IMR-90 (cell line): ENCODE data around the gene XDH. TPM values are rescaled to one million over a fixed set of nuclear protein-coding genes. Genes with fewer than 3 reads are reported as not detected.
A peak's percentile ranks its signal among the peaks of the same experiment; 100 is the strongest.

Experiments
- ATAC-seq: fragments of 200-7000 bp; cut with Tn5 transposase; 2 replicates; pipeline ENCODE4 v1.9.1; 2020; ENCODE audit warnings: low read depth, mild to moderate bottlenecking, moderate library complexity
- BruUV-seq: library from RNA; stranded (reverse); fragments of 400-500 nt; replicated peaks from 2 replicates; lab custom pipeline; 2021; lab: Mats Ljungman, UMichigan
- CTCF ChIA-PET: fragments of 300-600 bp; formaldehyde crosslinking; extraction: SDS; loops from one replicate; lab custom pipeline; 2021; ENCODE audit warnings: antibody characterized with exemption; lab: Yijun Ruan, JAX
- POLR2A ChIA-PET: fragments of 300-600 bp; sonication (Branson Sonifier 250); formaldehyde crosslinking; loops from one replicate; lab custom pipeline; 2022; ENCODE audit warnings: antibody characterized with exemption; ENCODE audit not compliant: unreplicated experiment; lab: Charles Lee
- DNase-seq: peaks from one replicate; pipeline ENCODE4 v3.0.0; 2013
- H2AFZ ChIP-seq: replicated peaks from 2 replicates; pipeline ENCODE3; 2013; ENCODE audit warnings: low read length, mild to moderate bottlenecking; ENCODE audit not compliant: poor library complexity
- H2AK5ac ChIP-seq: 2 replicates; pipeline ENCODE4 v1.6.1; 2013; ENCODE audit warnings: low read depth, low read length, inconsistent platforms
- H2AK9ac ChIP-seq: replicated peaks from 2 replicates; pipeline ENCODE3; 2013; ENCODE audit warnings: mild to moderate bottlenecking, low read depth, low read length, moderate library complexity; ENCODE audit not compliant: poor library complexity
- H2BK120ac ChIP-seq: 2 replicates; pipeline ENCODE4 v1.6.1; 2013; ENCODE audit warnings: low read depth, low read length, inconsistent platforms
- H2BK15ac ChIP-seq: 3 replicates; pipeline ENCODE4 v1.6.1; 2013; ENCODE audit warnings: low read depth, low read length, inconsistent platforms
- H2BK20ac ChIP-seq: 2 replicates; pipeline ENCODE4 v1.6.1; 2013; ENCODE audit warnings: low read depth, mild to moderate bottlenecking, inconsistent platforms, low read length, moderate library complexity
- H2BK5ac ChIP-seq: 2 replicates; pipeline ENCODE4 v1.6.1; 2013; ENCODE audit warnings: mild to moderate bottlenecking, low read depth, low read length, inconsistent platforms; ENCODE audit not compliant: poor library complexity, severe bottlenecking
- H3K14ac ChIP-seq: replicated peaks from 2 replicates; pipeline ENCODE4 v1.6.1; 2013; ENCODE audit warnings: low read depth, low read length, inconsistent platforms
- H3K18ac ChIP-seq: 2 replicates; pipeline ENCODE4 v1.6.1; 2013; ENCODE audit warnings: low read depth, low read length, control low read depth
- H3K23ac ChIP-seq: 2 replicates; pipeline ENCODE4 v1.6.1; 2013; ENCODE audit warnings: low read depth, low read length, inconsistent platforms
- H3K27ac ChIP-seq: 2 replicates; pipeline ENCODE4 v1.5.1; 2013; ENCODE audit warnings: mild to moderate bottlenecking, control low read depth, low read length; ENCODE audit not compliant: insufficient read depth
- H3K27me3 ChIP-seq: 2 replicates; pipeline ENCODE4 v1.6.1; 2013; ENCODE audit warnings: low read length; ENCODE audit not compliant: control insufficient read depth, insufficient read depth
- H3K36me3 ChIP-seq: 2 replicates; pipeline ENCODE4 v1.6.1; 2013; ENCODE audit warnings: low read length, mixed read lengths; ENCODE audit not compliant: control insufficient read depth, insufficient read depth
- H3K4ac ChIP-seq: 2 replicates; pipeline ENCODE4 v1.6.1; 2013; ENCODE audit warnings: low read depth, low read length, inconsistent platforms
- H3K4me1 ChIP-seq: 2 replicates; pipeline ENCODE4 v1.6.1; 2013; ENCODE audit warnings: low read length, mixed read lengths; ENCODE audit not compliant: control insufficient read depth, insufficient read depth
- H3K4me2 ChIP-seq: 2 replicates; pipeline ENCODE4 v1.6.1; 2013; ENCODE audit warnings: low read depth, mild to moderate bottlenecking, control low read depth, low read length, moderate library complexity
- H3K4me3 ChIP-seq: 2 replicates; pipeline ENCODE4 v1.5.1; 2013; ENCODE audit warnings: low read depth, mild to moderate bottlenecking, control low read depth, low read length, moderate library complexity; ENCODE audit not compliant: insufficient read depth
- H3K56ac ChIP-seq: 2 replicates; pipeline ENCODE4 v1.6.1; 2013; ENCODE audit warnings: low read length, inconsistent platforms; ENCODE audit not compliant: insufficient read depth; ENCODE audit errors: extremely low read depth
- H3K79me1 ChIP-seq, 2 experiments: 2 replicates each; pipeline ENCODE4 v1.6.1; 2013; ENCODE audit warnings: low read length in 2 of 2, inconsistent platforms in 1 of 2, low read depth in 1 of 2
- H3K9ac ChIP-seq: 2 replicates; pipeline ENCODE4 v1.6.1; 2013; ENCODE audit warnings: low read depth, low read length, control low read depth
- H3K9me1 ChIP-seq: 2 replicates; pipeline ENCODE4 v1.6.1; 2013; ENCODE audit warnings: low read length, inconsistent platforms; ENCODE audit not compliant: insufficient read depth
- H3K9me3 ChIP-seq: 2 replicates; pipeline ENCODE4 v1.6.1; 2013; ENCODE audit warnings: low read length; ENCODE audit not compliant: control insufficient read depth, insufficient read depth
- H4K20me1 ChIP-seq: 2 replicates; pipeline ENCODE4 v1.6.1; 2013; ENCODE audit warnings: low read length, inconsistent platforms; ENCODE audit not compliant: insufficient read depth
- H4K5ac ChIP-seq: 2 replicates; pipeline ENCODE4 v1.6.1; 2013; ENCODE audit warnings: mild to moderate bottlenecking, low read depth, low read length, control low read depth
- H4K8ac ChIP-seq, 2 experiments: 2 replicates each; pipeline ENCODE4 v1.6.1; 2013; ENCODE audit warnings: low read depth in 2 of 2, low read length in 2 of 2, control low read depth in 1 of 2, inconsistent platforms in 1 of 2
- H4K91ac ChIP-seq: 2 replicates; pipeline ENCODE4 v1.6.1; 2013; ENCODE audit warnings: low read depth, low read length, inconsistent platforms; ENCODE audit not compliant: insufficient read depth
- CEBPB ChIP-seq: IDR thresholded peaks from 2 replicates; pipeline ENCODE4 v1.6.1; 2012; ENCODE audit warnings: low read depth, low read length, improper control_type of control experiment
- CTCF ChIP-seq: conservative IDR thresholded peaks from 2 replicates; pipeline ENCODE4 v1.5.1; 2012; ENCODE audit warnings: mild to moderate bottlenecking, low read depth, low read length, improper control_type of control experiment
- MAZ ChIP-seq: IDR thresholded peaks from 2 replicates; pipeline ENCODE4 v1.6.1; 2012; ENCODE audit warnings: low read depth, mild to moderate bottlenecking, low read length, improper control_type of control experiment, moderate library complexity, borderline replicate concordance
- RFX5 ChIP-seq: IDR thresholded peaks from 2 replicates; pipeline ENCODE4 v1.8.0; 2012; ENCODE audit warnings: low read depth, mild to moderate bottlenecking, low read length, moderate library complexity
- WGBS, 2 experiments: methylation state at CpG; one replicate each; pipeline versions ENCODE4 v1.1.5 to v1.1.7; 2013; ENCODE audit warnings: missing lambda C conversion rate in 2 of 2; ENCODE audit not compliant: insufficient read length in 1 of 2; ENCODE audit errors: extremely low coverage in 2 of 2; 5-methylcytosine and 5-hydroxymethylcytosine counted together
- dilution Hi-C: fragments of 300-500 bp; cut with HindIII; formaldehyde crosslinking; loops from one replicate; pipeline ENCODE4 v1.14.3; 2018; ENCODE audit warnings: low sequenced_read_pairs; ENCODE audit not compliant: unreplicated experiment
- in situ Hi-C: fragments of 300-500 bp; cut with MboI; formaldehyde crosslinking; loops from 3 replicates; pipeline ENCODE4 v1.14.3; 2019; ENCODE audit warnings: low sequenced_read_pairs, inconsistent platforms, mixed read lengths
- intact Hi-C: fragments of 100-400 bp; cut with micrococcal nuclease; formaldehyde crosslinking; loops from 2 replicates; pipeline ENCODE4 v1.10.0; 2022
- polyA plus RNA-seq, 3 experiments: library from polyadenylated mRNA; depleted of rRNA; stranded (reverse); fragments of >200 nt; gene quantifications; 2 replicates each; pipeline ENCODE4 v1.2.3, GENCODE V29; 2012; ENCODE audit warnings: low replicate concordance in 1 of 3
- total RNA-seq: library from RNA; depleted of rRNA; stranded (reverse); fragments of >200 nt; gene quantifications from 2 replicates; pipeline ENCODE4 v1.2.3, GENCODE V29; 2012

The XDH gene
- total and polyA plus RNA-seq, 2 of the 4 experiments (the other 2 are of a cell fraction): 0.46 to 1.1 TPM

GRCh38 chr2:31332521-31332920 lies 82.0 kb downstream of the XDH start:
- intact Hi-C loops (loop anchor here (5.0 to 10.0 kb wide), 2 partner anchors 245 to 1168 kb away; no protein-coding TSS in a partner anchor), dilution Hi-C loops (no loop called here), in situ Hi-C loops (loop anchor here (5.0 to 25.0 kb wide), 3 partner anchors 468 to 1170 kb away; no protein-coding TSS in a partner anchor)
- ChIA-PET CTCF (interaction anchor here (1.0 to 2.2 kb wide), 5 partner anchors 14 to 621 kb away, joined by 3 to 13 read pairs (median 7); no protein-coding TSS in a partner anchor), POLR2A (no interaction called here)
- H2BK5ac ChIP-seq: no peak overlapping the region
- 100% methylated on average over 1 of the region's 5 CpGs; no CpG with 5 or more reads in 1 of the 2 experiments for WGBS, 2 experiments
- no peak overlapping the region for H2AK5ac ChIP-seq
- no peak overlapping the region for H3K56ac ChIP-seq
- no peak overlapping the region for H3K4me3 ChIP-seq
- no peak overlapping the region for H4K91ac ChIP-seq
- no peak overlapping the region for H3K14ac ChIP-seq
- no peaks in the 10 kb centered on the region; the same call in 1 of the 2 replicates for H4K20me1 ChIP-seq
- ATAC-seq (no peak), DNase-seq (no peak)
- H2BK15ac ChIP-seq: no peak overlapping the region
- no peak overlapping the region; the same call in 1 of the 2 replicates for H2BK120ac ChIP-seq
- no peak overlapping the region for H3K27ac ChIP-seq
- TF ChIP-seq CTCF: no peak
- no peak for TF ChIP-seq RFX5
- no peak for TF ChIP-seq MAZ
- no peak for TF ChIP-seq CEBPB
- H3K36me3 ChIP-seq: no peaks in the 10 kb centered on the region
- no peak overlapping the region for H2AFZ ChIP-seq
- H3K9me1 ChIP-seq: peaks cover 3% of the 10 kb centered on the region; the same call in 1 of the 2 replicates
- BruUV-seq: no TSS peak
- no peak overlapping the region for H4K8ac ChIP-seq
- no peaks in the 10 kb centered on the region for H3K9me3 ChIP-seq
- H4K5ac ChIP-seq: no peak overlapping the region
- H3K18ac ChIP-seq: no peak overlapping the region
- H2BK20ac ChIP-seq: 0 out of 2 replicates have a peak overlapping the region, but pooled peaks have one; percentile 32
- no peak overlapping the region for H2AK9ac ChIP-seq
- H3K4me1 ChIP-seq: peaks cover 12% of the 10 kb centered on the region
- H3K4me2 ChIP-seq: no peak overlapping the region
- 0 out of 4 replicates have a peak, but pooled peaks cover 0 to 3% of the 10 kb centered on the region in 2 experiments for H3K79me1 ChIP-seq
- H3K27me3 ChIP-seq: 0 out of 2 replicates have a peak, but pooled peaks cover 2% of the 10 kb centered on the region
- no peak overlapping the region for H3K9ac ChIP-seq
- no peak overlapping the region for H3K4ac ChIP-seq
- H3K23ac ChIP-seq: no peak overlapping the region
